ENCODE results near the gene KRTAP12-4.
"Not testable (repeated sequence)": the region's sequence is repeated elsewhere in the genome, so short reads cannot be mapped to it uniquely, and the experiment has no call there.

KRTAP12-4 gene

DNA sequence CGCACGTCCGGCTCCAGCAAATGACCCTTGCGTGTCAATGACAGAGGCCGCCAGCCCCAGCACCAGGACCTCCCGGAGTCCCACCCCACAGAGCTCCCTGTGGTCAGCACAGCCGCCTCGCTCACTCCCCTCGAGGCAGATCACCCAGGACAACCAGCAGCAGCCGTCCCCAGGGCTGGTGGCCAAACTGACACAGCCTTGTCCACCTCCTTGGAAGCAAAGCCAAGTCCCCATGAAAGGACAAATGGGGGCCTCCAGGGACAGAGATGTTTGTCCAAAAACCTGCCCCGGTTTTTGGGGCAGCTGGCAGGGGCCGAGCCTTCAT, 15.2 kb downstream of the KRTAP12-4 start:
- no peaks in the 10 kb centered on the region for H3K27me3 ChIP-seq (ENCODE audit: insufficient read depth, low read depth, severe bottlenecking)
- TF ChIP-seq, protein P1, sequence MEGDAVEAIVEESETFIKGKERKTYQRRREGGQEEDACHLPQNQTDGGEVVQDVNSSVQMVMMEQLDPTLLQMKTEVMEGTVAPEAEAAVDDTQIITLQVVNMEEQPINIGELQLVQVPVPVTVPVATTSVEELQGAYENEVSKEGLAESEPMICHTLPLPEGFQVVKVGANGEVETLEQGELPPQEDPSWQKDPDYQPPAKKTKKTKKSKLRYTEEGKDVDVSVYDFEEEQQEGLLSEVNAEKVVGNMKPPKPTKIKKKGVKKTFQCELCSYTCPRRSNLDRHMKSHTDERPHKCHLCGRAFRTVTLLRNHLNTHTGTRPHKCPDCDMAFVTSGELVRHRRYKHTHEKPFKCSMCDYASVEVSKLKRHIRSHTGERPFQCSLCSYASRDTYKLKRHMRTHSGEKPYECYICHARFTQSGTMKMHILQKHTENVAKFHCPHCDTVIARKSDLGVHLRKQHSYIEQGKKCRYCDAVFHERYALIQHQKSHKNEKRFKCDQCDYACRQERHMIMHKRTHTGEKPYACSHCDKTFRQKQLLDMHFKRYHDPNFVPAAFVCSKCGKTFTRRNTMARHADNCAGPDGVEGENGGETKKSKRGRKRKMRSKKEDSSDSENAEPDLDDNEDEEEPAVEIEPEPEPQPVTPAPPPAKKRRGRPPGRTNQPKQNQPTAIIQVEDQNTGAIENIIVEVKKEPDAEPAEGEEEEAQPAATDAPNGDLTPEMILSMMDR (IDR thresholded peaks at IDR 0.05; ENCODE audit: low read depth, low read length): no peak

DNA sequence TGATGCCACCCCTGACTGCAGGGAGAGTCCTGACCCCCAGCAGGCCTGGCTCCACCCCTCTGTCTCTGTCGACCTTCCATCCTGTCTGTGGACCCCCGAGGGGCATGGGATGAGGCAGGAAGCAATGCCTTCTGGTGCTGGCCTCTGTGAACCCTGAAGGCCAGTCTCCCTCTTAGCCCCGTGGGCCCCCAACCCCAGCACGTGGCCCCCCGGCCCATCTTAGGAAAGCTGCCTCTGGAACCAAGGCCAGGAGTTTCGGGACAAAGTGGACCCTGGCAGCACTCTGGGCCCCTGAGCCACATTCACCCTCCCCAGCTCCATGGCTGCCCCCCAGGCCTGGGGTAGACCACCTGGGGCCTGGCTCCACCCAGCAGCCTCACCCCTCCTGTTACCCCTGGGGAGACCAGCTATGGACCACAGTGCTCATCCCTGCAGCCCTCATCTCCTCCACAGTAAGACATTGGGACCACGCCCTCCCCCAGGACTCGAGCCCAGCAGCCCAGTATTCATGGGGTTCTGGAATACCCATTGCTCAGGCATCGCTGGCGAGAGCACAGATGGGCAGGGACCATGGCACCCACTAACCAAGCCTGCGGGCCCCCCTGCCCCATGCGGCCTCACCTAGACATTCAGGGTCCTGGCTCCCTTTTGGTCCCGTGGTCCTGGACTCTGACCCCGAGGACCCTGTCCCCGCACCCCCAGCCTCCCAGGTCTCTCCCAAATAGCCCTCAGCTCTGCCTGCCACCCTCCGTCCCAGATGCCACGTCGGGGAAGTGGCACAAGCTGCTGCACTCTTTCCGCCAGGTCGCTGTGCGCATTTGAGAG, 15.7 kb downstream of the KRTAP12-4 start:
- peaks cover 16% of the 10 kb centered on the region for H3K9me3 ChIP-seq (ENCODE audit: severe bottlenecking)
- not testable (repeated sequence) for DNase-seq; H3K36me3 ChIP-seq; H3K27ac ChIP-seq; H3K4me3 ChIP-seq (ENCODE audit: low read depth, low read length); H3K27me3 ChIP-seq (ENCODE audit: insufficient read depth, low read depth, severe bottlenecking)

More for the DNA sequence above, 15.2 kb downstream of the KRTAP12-4 start:
- no peak overlapping the region for H3K4me3 ChIP-seq (ENCODE audit: low read depth, low read length)
- H3K9me3 ChIP-seq (ENCODE audit: severe bottlenecking): peaks cover 18% of the 10 kb centered on the region
- DNase-seq: no peak
- H3K27ac ChIP-seq: no peak overlapping the region
- no peaks in the 10 kb centered on the region for H3K36me3 ChIP-seq

DNA sequence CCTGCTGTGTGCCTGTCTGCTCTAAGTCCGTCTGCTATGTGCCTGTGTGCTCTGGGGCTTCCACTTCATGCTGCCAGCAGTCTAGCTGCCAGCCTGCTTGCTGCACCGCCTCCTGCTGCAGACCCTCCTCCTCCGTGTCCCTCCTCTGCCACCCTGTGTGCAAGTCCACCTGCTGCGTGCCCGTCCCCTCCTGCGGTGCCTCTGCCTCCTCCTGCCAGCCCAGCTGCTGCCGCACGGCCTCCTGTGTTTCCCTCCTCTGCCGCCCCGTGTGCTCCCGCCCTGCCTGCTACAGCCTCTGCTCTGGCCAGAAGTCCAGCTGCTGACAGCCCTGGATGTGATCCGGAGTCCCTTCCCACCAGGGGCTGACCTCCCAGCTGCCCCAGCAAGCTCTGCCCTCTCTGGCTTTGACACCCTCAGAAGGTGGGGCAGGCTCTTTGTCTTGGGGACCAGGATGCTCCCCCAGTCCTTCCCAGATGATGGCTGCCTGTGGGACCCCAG, 16.6 kb downstream of the KRTAP12-4 start:
- not testable (repeated sequence) for H3K27ac ChIP-seq; H3K27me3 ChIP-seq (ENCODE audit: insufficient read depth, low read depth, severe bottlenecking); H3K4me3 ChIP-seq (ENCODE audit: low read depth, low read length); H3K36me3 ChIP-seq; DNase-seq
- peaks cover 16% of the 10 kb centered on the region for H3K9me3 ChIP-seq (ENCODE audit: severe bottlenecking)

DNA sequence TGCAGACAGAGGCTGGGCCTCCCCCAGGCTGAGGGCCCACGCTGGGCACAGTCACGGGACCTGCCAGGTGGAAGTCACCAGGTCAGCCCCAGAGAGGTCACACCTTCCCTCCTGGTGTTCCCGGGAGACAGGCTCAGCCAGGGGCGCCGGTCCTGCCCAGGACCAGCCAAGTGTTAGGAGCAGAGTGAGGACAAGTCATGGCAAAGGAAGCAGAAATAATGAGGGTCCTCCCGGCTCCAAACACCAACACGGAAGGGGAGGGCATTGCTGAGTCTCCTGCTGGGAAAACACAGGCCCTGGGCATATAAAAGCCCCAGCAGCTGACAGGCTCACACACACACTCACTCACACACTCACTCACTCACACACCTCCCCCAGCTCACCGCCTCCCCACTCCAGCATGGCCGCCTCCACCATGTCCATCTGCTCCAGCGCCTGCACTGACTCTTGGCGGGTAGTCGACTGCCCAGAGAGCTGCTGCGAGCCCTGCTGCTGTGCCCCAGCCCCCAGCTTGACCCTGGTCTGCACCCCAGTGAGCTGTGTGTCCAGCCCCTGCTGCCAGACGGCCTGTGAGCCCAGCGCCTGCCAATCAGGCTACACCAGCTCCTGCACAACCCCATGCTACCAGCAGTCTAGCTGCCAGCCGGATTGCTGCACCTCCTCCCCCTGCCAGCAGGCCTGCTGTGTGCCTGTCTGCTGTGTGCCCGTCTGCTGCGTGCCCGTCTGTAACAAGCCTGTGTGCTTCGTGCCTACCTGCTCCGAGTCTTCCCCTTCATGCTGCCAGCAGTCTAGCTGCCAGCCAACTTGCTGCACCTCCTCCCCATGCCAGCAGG, 17.2 kb downstream of the KRTAP12-4 start, which contains the start of gene KRTAP10-10:
TSS of gene KRTAP10-10 (plus strand) at position 339 of the 833 bp plus-strand sequence. CDS start at position 401, 62 bp downstream.
- Histone ChIP-seq H3K9me3 (ENCODE audit: severe bottlenecking) (peaks cover 21% of the 10 kb centered on the region), H3K36me3 (no peaks in the 10 kb centered on the region), H3K27me3 (ENCODE audit: insufficient read depth, low read depth, severe bottlenecking) (no peaks in the 10 kb centered on the region), H3K4me3 (ENCODE audit: low read depth, low read length) (no peak within 1 kb of the TSS), H3K27ac (no peak within 1 kb of the TSS)
- TF ChIP-seq, protein P1 (IDR thresholded peaks at IDR 0.05; ENCODE audit: low read depth, low read length): no peak
- peak; percentile 45 for DNase-seq

DNA sequence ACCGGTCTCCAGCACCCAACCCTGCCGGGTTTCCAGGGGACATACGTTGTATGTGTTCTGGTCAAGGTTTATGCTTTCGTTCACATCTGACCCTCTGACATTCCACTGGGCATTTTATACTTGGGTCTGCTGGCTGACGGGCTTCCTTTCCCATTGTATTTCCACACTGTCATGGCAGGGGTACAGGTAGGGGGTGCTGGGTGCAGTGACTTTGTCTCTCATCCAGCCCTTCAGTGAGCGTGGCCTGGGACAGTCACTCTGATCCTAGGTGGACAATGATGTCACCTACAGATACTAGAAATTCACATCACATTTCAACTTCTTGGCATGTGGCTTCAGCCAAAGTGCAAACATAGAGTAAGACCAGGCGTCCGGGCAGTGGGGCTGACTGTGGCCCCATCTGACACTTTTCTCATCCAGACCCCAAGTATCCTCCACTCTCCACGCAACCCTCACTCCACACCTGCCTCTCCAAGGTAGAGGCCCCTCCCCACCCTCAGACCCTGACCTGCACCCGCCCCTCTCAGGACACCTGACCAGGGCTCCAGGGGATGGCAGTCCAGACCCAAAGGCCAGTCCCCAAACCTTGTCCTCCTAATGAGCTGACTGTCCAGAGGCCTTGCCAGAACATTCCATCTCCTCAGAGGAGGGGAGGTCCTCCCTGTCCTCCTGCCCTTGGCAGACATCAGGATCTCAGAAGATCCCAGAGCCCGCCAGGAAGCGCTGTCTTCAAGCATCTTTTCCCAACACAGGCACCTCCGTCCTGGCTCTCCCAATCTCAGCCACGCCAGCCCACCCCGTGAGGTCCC, 18.0 kb downstream of the KRTAP12-4 start:
- H3K36me3 ChIP-seq: no peaks in the 10 kb centered on the region
- no peaks in the 10 kb centered on the region for H3K27me3 ChIP-seq (ENCODE audit: insufficient read depth, low read depth, severe bottlenecking)
- no peak for DNase-seq
- peaks cover 29% of the 10 kb centered on the region for H3K9me3 ChIP-seq (ENCODE audit: severe bottlenecking)
- TF ChIP-seq, protein P1 (IDR thresholded peaks at IDR 0.05; ENCODE audit: low read depth, low read length): no peak
- no peak overlapping the region for H3K27ac ChIP-seq
- no peak overlapping the region for H3K4me3 ChIP-seq (ENCODE audit: low read depth, low read length)

DNA sequence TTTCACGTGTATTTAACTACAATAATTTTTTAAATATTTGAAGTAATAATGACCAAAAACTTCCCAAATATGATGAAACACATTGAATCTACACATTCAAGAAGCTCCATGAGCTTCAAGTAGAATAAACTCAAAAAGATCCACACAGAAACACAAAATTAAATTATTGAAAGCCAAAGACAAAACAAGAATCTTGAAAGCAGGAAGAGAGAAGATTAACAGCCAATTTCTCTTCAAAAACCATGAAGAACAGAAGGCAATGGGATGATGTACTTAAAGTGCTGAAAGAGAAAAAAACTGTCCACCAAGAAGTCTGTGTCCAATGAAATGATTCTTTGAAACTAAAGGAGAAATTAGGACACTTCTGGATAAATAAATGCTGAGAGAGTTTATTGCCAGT, 22.4 kb downstream of the KRTAP12-4 start:
- Histone ChIP-seq H3K4me3 (ENCODE audit: low read depth, low read length) (no peak overlapping the region), H3K27me3 (ENCODE audit: insufficient read depth, low read depth, severe bottlenecking) (no peaks in the 10 kb centered on the region), H3K36me3 (no peaks in the 10 kb centered on the region), H3K9me3 (ENCODE audit: severe bottlenecking) (peaks cover 25% of the 10 kb centered on the region), H3K27ac (no peak overlapping the region)
- TF ChIP-seq, protein P1 (IDR thresholded peaks at IDR 0.05; ENCODE audit: low read depth, low read length): no peak
- no peak for DNase-seq
